Adrenal gland (tissue), 5 donors: ENCODE measurements around the gene AUNIP.

Experiments
- CTCF ChIP-seq, 6 experiments: fragments of 450-650 bp in 4 of 6; fragments of 200-600 bp in 2 of 6; sonication (generic) in 1 of 6; IDR thresholded peaks; 1 replicate in 5 of 6; 2 replicates in 1 of 6; pipeline versions ENCODE4 v1.5.1 to v1.8.0; 2016 to 2021; ENCODE audit warnings: antibody characterized with exemption in 6 of 6, mild to moderate bottlenecking in 2 of 6, moderate library complexity in 1 of 6
- POLR2A ChIP-seq, 2 donors: fragments of 450-650 bp; IDR thresholded peaks; one replicate each; pipeline ENCODE4 v1.6.1; 2017; ENCODE audit warnings: antibody characterized with exemption in 2 of 2, mild to moderate bottlenecking in 2 of 2, moderate library complexity in 1 of 2
- donor health status: DM: no; HTN: no; CAD: no.

GRCh38 chr1:25820247-25821111 is 38.8 kb downstream of the AUNIP start:
- no peak for TF ChIP-seq CTCF (IDR thresholded peaks at IDR 0.05)
- peak; percentile 32 to 79 for TF ChIP-seq POLR2A (IDR thresholded peaks at IDR 0.05)
